ENCODE results near the gene XPO5.
A peak's percentile ranks its signal among the peaks of the same experiment; 100 is the strongest.

XPO5 gene

GRCh38 chr6:43478008-43478372 is 97.8 kb downstream of the XPO5 start:
- peak overlapping the region; percentile 84 for H3K4me2 ChIP-seq (ENCODE audit: low read length)
- H3K36me3 ChIP-seq (ENCODE audit: control insufficient read depth, low read length), result no peaks in the 10 kb centered on the region
- H3K9me3 ChIP-seq (ENCODE audit: control insufficient read depth, insufficient read depth, low read length), result no peaks in the 10 kb centered on the region
- H3K4me1 ChIP-seq (ENCODE audit: control insufficient read depth, low read length), result peaks cover 20% of the 10 kb centered on the region
- H3K9me2 ChIP-seq (replicated peaks; ENCODE audit: control insufficient read depth, low read length), result no peaks in the 10 kb centered on the region
- peak overlapping the region; percentile 78 for H3K4me3 ChIP-seq (ENCODE audit: low read length)
- TF ChIP-seq EZH2phosphoT487 (IDR thresholded peaks at IDR 0.05; ENCODE audit: borderline replicate concordance, low read length) (no peak), CTCF (IDR thresholded peaks at IDR 0.05; ENCODE audit: low read depth, low read length, poor library complexity, severe bottlenecking) (no peak)
- no peaks in the 10 kb centered on the region; the same call in 1 of the 2 replicates for H4K20me1 ChIP-seq (ENCODE audit: control insufficient read depth, insufficient read depth, low read depth, low read length)
- H3K79me2 ChIP-seq (ENCODE audit: control insufficient read depth, low read length), result peaks cover 51% of the 10 kb centered on the region
- H3K27ac ChIP-seq (ENCODE audit: low read depth, low read length), result no peak overlapping the region
- no peaks in the 10 kb centered on the region for H3K27me3 ChIP-seq (ENCODE audit: control insufficient read depth, low read length)
- H3F3A ChIP-seq (ENCODE audit: control insufficient read depth, insufficient read depth), result peaks cover 2% of the 10 kb centered on the region; the same call in 1 of the 2 replicates

GRCh38 chr6:43477235-43478007 is 98.4 kb downstream of the XPO5 start, which contains the start of gene TJAP1:
Gene TJAP1 (plus strand): TSS chr6:43477570. CDS start chr6:43499002, 21,432 bp downstream.
- 0 out of 2 replicates have a peak within 1 kb of the TSS, but pooled peaks have one; percentile 11 for H3K27ac ChIP-seq (ENCODE audit: low read depth, low read length)
- no peaks in the 10 kb centered on the region for H3K9me3 ChIP-seq (ENCODE audit: control insufficient read depth, insufficient read depth, low read length)
- H3K36me3 ChIP-seq (ENCODE audit: control insufficient read depth, low read length), result no peaks in the 10 kb centered on the region
- peak within 1 kb of the TSS; percentile 78 for H3K4me3 ChIP-seq (ENCODE audit: low read length)
- H3F3A ChIP-seq (ENCODE audit: control insufficient read depth, insufficient read depth), result peaks cover 2% of the 10 kb centered on the region; the same call in 1 of the 2 replicates
- H3K4me1 ChIP-seq (ENCODE audit: control insufficient read depth, low read length), result peaks cover 20% of the 10 kb centered on the region
- H3K79me2 ChIP-seq (ENCODE audit: control insufficient read depth, low read length), result peaks cover 46% of the 10 kb centered on the region
- H3K9me2 ChIP-seq (replicated peaks; ENCODE audit: control insufficient read depth, low read length), result no peaks in the 10 kb centered on the region
- no peaks in the 10 kb centered on the region for H3K27me3 ChIP-seq (ENCODE audit: control insufficient read depth, low read length)
- no peak for TF ChIP-seq EZH2phosphoT487 (IDR thresholded peaks at IDR 0.05; ENCODE audit: borderline replicate concordance, low read length)
- no peak for TF ChIP-seq CTCF (IDR thresholded peaks at IDR 0.05; ENCODE audit: low read depth, low read length, poor library complexity, severe bottlenecking)
- no peaks in the 10 kb centered on the region; the same call in 1 of the 2 replicates for H4K20me1 ChIP-seq (ENCODE audit: control insufficient read depth, insufficient read depth, low read depth, low read length)
- peak within 1 kb of the TSS; percentile 84 for H3K4me2 ChIP-seq (ENCODE audit: low read length)

GRCh38 chr6:43476746-43477145 is 99.1 kb downstream of the XPO5 start:
- peaks cover 39% of the 10 kb centered on the region for H3K79me2 ChIP-seq (ENCODE audit: control insufficient read depth, low read length)
- H4K20me1 ChIP-seq (ENCODE audit: control insufficient read depth, insufficient read depth, low read depth, low read length), result no peaks in the 10 kb centered on the region; the same call in 1 of the 2 replicates
- no peaks in the 10 kb centered on the region for H3K9me2 ChIP-seq (replicated peaks; ENCODE audit: control insufficient read depth, low read length)
- peaks cover 2% of the 10 kb centered on the region; the same call in 1 of the 2 replicates for H3F3A ChIP-seq (ENCODE audit: control insufficient read depth, insufficient read depth)
- H3K4me1 ChIP-seq (ENCODE audit: control insufficient read depth, low read length), result peaks cover 20% of the 10 kb centered on the region
- peak overlapping the region; percentile 84 for H3K4me2 ChIP-seq (ENCODE audit: low read length)
- no peaks in the 10 kb centered on the region for H3K36me3 ChIP-seq (ENCODE audit: control insufficient read depth, low read length)
- peak overlapping the region; percentile 78 for H3K4me3 ChIP-seq (ENCODE audit: low read length)
- H3K27ac ChIP-seq (ENCODE audit: low read depth, low read length), result no peak overlapping the region
- H3K27me3 ChIP-seq (ENCODE audit: control insufficient read depth, low read length), result no peaks in the 10 kb centered on the region
- no peaks in the 10 kb centered on the region for H3K9me3 ChIP-seq (ENCODE audit: control insufficient read depth, insufficient read depth, low read length)
- TF ChIP-seq EZH2phosphoT487 (IDR thresholded peaks at IDR 0.05; ENCODE audit: borderline replicate concordance, low read length) (no peak), CTCF (IDR thresholded peaks at IDR 0.05; ENCODE audit: low read depth, low read length, poor library complexity, severe bottlenecking) (no peak)
